PC-3 (cell line): ENCODE measurements around the gene URB2.

Experiments used
- EZH2 ChIP-seq: fragments of 300-600 bp; sonication (generic); IDR thresholded peaks from one replicate; pipeline ENCODE4 v1.6.1; 2017; ENCODE audit warnings: antibody characterized with exemption, mild to moderate bottlenecking, low read length; ENCODE audit not compliant: unreplicated experiment
- TF ChIP-seq, protein P1 (sequence below): fragments of 300-600 bp; sonication (generic); conservative IDR thresholded peaks from 2 replicates; pipeline ENCODE4 v1.5.1; 2017; ENCODE audit warnings: antibody characterized with exemption, low read depth, mild to moderate bottlenecking, low read length

DNA sequence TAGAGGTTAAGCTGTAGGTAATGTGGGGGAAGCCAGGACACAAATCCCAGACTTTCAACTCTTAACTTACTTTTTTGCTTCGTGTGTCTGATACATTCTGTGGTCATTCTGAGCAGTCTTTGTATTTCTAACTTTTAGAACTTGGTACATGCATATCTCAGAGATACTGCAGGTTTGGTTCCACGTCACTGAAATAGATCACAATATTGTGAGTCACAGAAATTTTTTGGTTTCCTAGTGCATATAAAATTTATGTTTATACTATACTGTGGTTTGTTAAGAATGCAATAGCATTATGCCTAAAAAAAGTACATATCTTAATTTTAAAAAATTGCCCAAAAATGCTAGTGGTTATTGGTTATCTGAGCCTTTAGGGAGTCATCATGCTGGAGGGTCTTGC lies 3.2 kb downstream of the URB2 start:
- TF ChIP-seq, protein P1, sequence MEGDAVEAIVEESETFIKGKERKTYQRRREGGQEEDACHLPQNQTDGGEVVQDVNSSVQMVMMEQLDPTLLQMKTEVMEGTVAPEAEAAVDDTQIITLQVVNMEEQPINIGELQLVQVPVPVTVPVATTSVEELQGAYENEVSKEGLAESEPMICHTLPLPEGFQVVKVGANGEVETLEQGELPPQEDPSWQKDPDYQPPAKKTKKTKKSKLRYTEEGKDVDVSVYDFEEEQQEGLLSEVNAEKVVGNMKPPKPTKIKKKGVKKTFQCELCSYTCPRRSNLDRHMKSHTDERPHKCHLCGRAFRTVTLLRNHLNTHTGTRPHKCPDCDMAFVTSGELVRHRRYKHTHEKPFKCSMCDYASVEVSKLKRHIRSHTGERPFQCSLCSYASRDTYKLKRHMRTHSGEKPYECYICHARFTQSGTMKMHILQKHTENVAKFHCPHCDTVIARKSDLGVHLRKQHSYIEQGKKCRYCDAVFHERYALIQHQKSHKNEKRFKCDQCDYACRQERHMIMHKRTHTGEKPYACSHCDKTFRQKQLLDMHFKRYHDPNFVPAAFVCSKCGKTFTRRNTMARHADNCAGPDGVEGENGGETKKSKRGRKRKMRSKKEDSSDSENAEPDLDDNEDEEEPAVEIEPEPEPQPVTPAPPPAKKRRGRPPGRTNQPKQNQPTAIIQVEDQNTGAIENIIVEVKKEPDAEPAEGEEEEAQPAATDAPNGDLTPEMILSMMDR, result no peak
- no peak for TF ChIP-seq EZH2
